K562 (cell line): ENCODE measurements around the gene PPFIA3. TPM values are rescaled to one million over a fixed set of nuclear protein-coding genes. Genes with fewer than 3 reads are reported as not detected.

Experiments used
- ATAC-seq: fragments of 200-7000 bp; cut with Tn5 transposase; 3 replicates; pipeline ENCODE4 v1.9.1; 2020; ENCODE audit warnings: moderate library complexity
- BruUV-seq: library from RNA; stranded (reverse); fragments of 400-500 nt; replicated peaks from 2 replicates; lab custom pipeline; 2021; lab: Mats Ljungman, UMichigan
- CTCF ChIA-PET: fragments of 300-600 bp; formaldehyde crosslinking; extraction: SDS; loops from one replicate; lab custom pipeline; 2021; ENCODE audit warnings: low intra/inter-chr PET ratio; lab: Yijun Ruan, JAX
- POLR2A ChIA-PET: fragments of 300-600, 350-650 bp; sonication (Branson Sonifier 250); formaldehyde crosslinking; extraction: SDS; loops from one replicate; lab custom pipeline; 2021; ENCODE audit warnings: antibody characterized with exemption, inconsistent platforms; lab: Yijun Ruan, JAX
- DNase-seq, 4 experiments: peaks; one replicate each; pipeline versions ENCODE4 v3.0.0 to v3.0.0-alpha.2; 2011 to 2018; ENCODE audit warnings: low spot score in 3 of 4, mixed read lengths in 3 of 4; ENCODE audit errors: extremely low read depth in 1 of 4
- FAIRE-seq: peaks from 2 replicates; lab custom pipeline; 2011; peaks lifted over from hg19 to GRCh38; lab: Jason Lieb, UNC
- H2AFZ ChIP-seq: 2 replicates; pipeline ENCODE4 v1.6.0; 2011; ENCODE audit warnings: low read depth, low read length, control low read depth, inconsistent platforms
- H3K27ac ChIP-seq: fragments of 200-600 bp; 3 replicates; pipeline ENCODE4 v1.8.0; 2011; ENCODE audit warnings: low read depth, mild to moderate bottlenecking, control low read depth, inconsistent platforms, low read length, moderate library complexity, mixed read lengths; ENCODE audit errors: extremely low read depth
- H3K27me3 ChIP-seq, 2 experiments: fragments of 300-600 bp in 1 of 2; 2 replicates in 1 of 2; 3 replicates in 1 of 2; pipeline versions ENCODE4 v1.6.0 to v1.8.0; 2011; ENCODE audit warnings: inconsistent platforms in 2 of 2, low read length in 2 of 2, mild to moderate bottlenecking in 1 of 2, mixed read lengths in 1 of 2, moderate library complexity in 1 of 2; ENCODE audit not compliant: control insufficient read depth in 2 of 2, insufficient read depth in 2 of 2
- H3K36me3 ChIP-seq: fragments of 300-600 bp; 3 replicates; pipeline ENCODE4 v1.8.0; 2011; ENCODE audit warnings: mild to moderate bottlenecking, low read length, inconsistent platforms; ENCODE audit not compliant: control insufficient read depth, insufficient read depth
- H3K4me1 ChIP-seq, 2 experiments: fragments of 200-600 bp in 1 of 2; replicated peaks in 1 of 2; 2 replicates in 1 of 2; 3 replicates in 1 of 2; pipeline versions ENCODE4 v1.5.1 to v1.8.0; 2011; ENCODE audit warnings: inconsistent platforms in 2 of 2, low read length in 2 of 2, mild to moderate bottlenecking in 1 of 2, mixed read lengths in 1 of 2, moderate library complexity in 1 of 2; ENCODE audit not compliant: control insufficient read depth in 2 of 2, insufficient read depth in 2 of 2
- H3K4me2 ChIP-seq: 2 replicates; pipeline ENCODE4 v1.6.1; 2011; ENCODE audit warnings: low read length, control low read depth, inconsistent platforms, mixed read lengths; ENCODE audit not compliant: insufficient read depth
- H3K4me3 ChIP-seq: fragments of 200-600 bp; sonication (generic), shearing (Covaris generic); 2 replicates; pipeline ENCODE4 v1.5.1; 2016; ENCODE audit warnings: control low read depth, inconsistent platforms
- H3K79me2 ChIP-seq: fragments of 200-600 bp; 3 replicates; pipeline ENCODE4 v1.8.0; 2011; ENCODE audit warnings: low read length, inconsistent platforms; ENCODE audit not compliant: control insufficient read depth, insufficient read depth
- H3K9ac ChIP-seq, 2 experiments: 2 replicates each; pipeline versions ENCODE4 v1.6.0 to v1.6.1; 2011; ENCODE audit warnings: low read depth in 2 of 2, low read length in 2 of 2, control low read depth in 1 of 2, inconsistent platforms in 1 of 2, mild to moderate bottlenecking in 1 of 2, mixed read lengths in 1 of 2; ENCODE audit not compliant: insufficient read depth in 1 of 2
- H3K9me1 ChIP-seq: one replicate; pipeline ENCODE4 v1.6.0; 2011; ENCODE audit warnings: inconsistent platforms, mild to moderate bottlenecking, low read length, moderate library complexity; ENCODE audit not compliant: control insufficient read depth, insufficient read depth
- H3K9me3 ChIP-seq: replicated peaks from 2 replicates; pipeline ENCODE4 v1.5.1; 2011; ENCODE audit warnings: low read depth, low read length, inconsistent platforms; ENCODE audit not compliant: control insufficient read depth, insufficient read depth
- H4K20me1 ChIP-seq: replicated peaks from 2 replicates; pipeline ENCODE4 v1.6.1; 2011; ENCODE audit warnings: low read length, inconsistent platforms, mixed read lengths; ENCODE audit not compliant: control insufficient read depth, insufficient read depth
- CEBPG ChIP-seq, 3 experiments: fragments of 200-800 bp in 1 of 3; sonication (Bioruptor generic) in 1 of 3; sonication (generic) in 1 of 3; formaldehyde crosslinking in 1 of 3; IDR thresholded peaks in 2 of 3; conservative IDR thresholded peaks in 1 of 3; 2 replicates each; pipeline versions ENCODE4 v1.6.1 to v1.8.0; 2016 to 2022; ENCODE audit warnings: missing compliant biosample characterization in 2 of 3, missing genetic modification characterization in 2 of 3, mild to moderate bottlenecking in 1 of 3, missing genetic modification reagents in 1 of 3
- CREB3L1 ChIP-seq: fragments of 450-650 bp; IDR thresholded peaks from 2 replicates; pipeline ENCODE4 v1.6.1; 2014; ENCODE audit warnings: low read depth, mild to moderate bottlenecking, moderate library complexity, borderline replicate concordance
- GATAD2A ChIP-seq: fragments of 450-650 bp; IDR thresholded peaks from 2 replicates; pipeline ENCODE4 v1.6.1; 2017
- HDAC3 ChIP-seq: fragments of 450-650 bp; IDR thresholded peaks from 2 replicates; pipeline ENCODE4 v1.6.1; 2018; ENCODE audit warnings: borderline replicate concordance, mild to moderate bottlenecking, moderate library complexity; ENCODE audit not compliant: partially characterized antibody
- HIVEP1 ChIP-seq: fragments of 250-450 bp; sonication (Bioruptor Pico); IDR thresholded peaks from 2 replicates; pipeline ENCODE4 v1.4.0; 2020; ENCODE audit warnings: mild to moderate bottlenecking
- LARP7 ChIP-seq: fragments of 450-650 bp; IDR thresholded peaks from 2 replicates; pipeline ENCODE4 v1.6.1; 2016
- NEUROD1 ChIP-seq: fragments of 150-350 bp; IDR thresholded peaks from 2 replicates; pipeline ENCODE4 v1.6.1; 2014; ENCODE audit warnings: borderline replicate concordance, low read length, low read depth; ENCODE audit not compliant: partially characterized antibody
- NR2C1 ChIP-seq, 2 experiments: fragments of 450-650 bp; IDR thresholded peaks; 2 replicates each; pipeline ENCODE4 v1.6.1; 2017; ENCODE audit warnings: mild to moderate bottlenecking in 2 of 2, antibody characterized with exemption in 1 of 2, inconsistent platforms in 1 of 2, missing compliant biosample characterization in 1 of 2, missing genetic modification characterization in 1 of 2
- NR3C1 ChIP-seq: sonication (generic); formaldehyde crosslinking; IDR thresholded peaks from 2 replicates; pipeline ENCODE4 v1.8.1; 2022; ENCODE audit warnings: missing genetic modification reagents
- POLR2A ChIP-seq: fragments of 450-650 bp; conservative IDR thresholded peaks from 2 replicates; pipeline ENCODE4 v1.6.1; 2016
- RNF2 ChIP-seq: sonication (generic); IDR thresholded peaks from 2 replicates; pipeline ENCODE4 v1.6.1; 2016
- SMAD2 ChIP-seq: fragments of 150-350 bp; IDR thresholded peaks from 2 replicates; pipeline ENCODE4 v1.6.1; 2014; ENCODE audit warnings: low read depth, mild to moderate bottlenecking, low read length
- ZNF133 ChIP-seq: fragments of 250-450 bp; sonication (Bioruptor Pico); IDR thresholded peaks from 2 replicates; pipeline ENCODE4 v1.4.0; 2020; ENCODE audit warnings: mild to moderate bottlenecking
- ZNF592 ChIP-seq: fragments of 450-650 bp; IDR thresholded peaks from 2 replicates; pipeline ENCODE4 v1.6.1; 2017; ENCODE audit warnings: antibody characterized with exemption, mild to moderate bottlenecking
- ZZZ3 ChIP-seq: fragments of 450-650 bp; IDR thresholded peaks from 2 replicates; pipeline ENCODE4 v1.6.1; 2016; ENCODE audit warnings: antibody characterized with exemption, mild to moderate bottlenecking, moderate library complexity
- WGBS: fragments of 100-300 bp; shearing (Covaris generic); methylation state at CpG from one replicate; pipeline ENCODE4 v1.1.6; 2016; ENCODE audit warnings: low coverage, mixed read lengths; ENCODE audit not compliant: insufficient coverage; ENCODE audit errors: missing lambda C conversion rate; 5-methylcytosine and 5-hydroxymethylcytosine counted together
- in situ Hi-C: fragments of 300-500 bp; cut with MboI; formaldehyde crosslinking; loops from 4 replicates; pipeline ENCODE4 v1.15.0; 2018; ENCODE audit warnings: inconsistent platforms, mixed read lengths
- intact Hi-C: fragments of 100-400 bp; cut with micrococcal nuclease; formaldehyde crosslinking; loops from 2 replicates; pipeline ENCODE4 v1.14.2; 2022
- polyA plus RNA-seq, 8 experiments: library from polyadenylated mRNA; depleted of rRNA in 4 of 8; stranded (reverse) in 5 of 8; unstranded in 3 of 8; fragments of >200 nt; fragmentation: Nextera tagmentation in 2 of 8; fragmentation: Illumina TruSeq in 1 of 8; extraction: Ambion mirVana in 2 of 8; extraction: Trizol in 1 of 8; gene quantifications; 2 replicates each; pipeline versions ENCODE4 v1.2.1 to v1.2.3, GENCODE V29; 2011 to 2014; ENCODE audit warnings: inconsistent platforms in 1 of 8, missing spikeins in 1 of 8
- total RNA-seq, 7 experiments: library from RNA; depleted of rRNA in 6 of 7; stranded (reverse); fragments of >200 nt in 6 of 7; fragmentation: Illumina TruSeq in 2 of 7; extraction: Trizol in 2 of 7; gene quantifications; 2 replicates each; pipeline versions ENCODE4 v1.2.1 to v1.2.3, GENCODE V29; 2011 to 2021; ENCODE audit warnings: low replicate concordance in 1 of 7

The PPFIA3 gene
- total and polyA plus RNA-seq, 9 of the 15 experiments (the other 6 are each of a cell fraction or from before 2014, with no cell fraction given), result 0.10 to 53.0 (median 17.6) TPM

DNA sequence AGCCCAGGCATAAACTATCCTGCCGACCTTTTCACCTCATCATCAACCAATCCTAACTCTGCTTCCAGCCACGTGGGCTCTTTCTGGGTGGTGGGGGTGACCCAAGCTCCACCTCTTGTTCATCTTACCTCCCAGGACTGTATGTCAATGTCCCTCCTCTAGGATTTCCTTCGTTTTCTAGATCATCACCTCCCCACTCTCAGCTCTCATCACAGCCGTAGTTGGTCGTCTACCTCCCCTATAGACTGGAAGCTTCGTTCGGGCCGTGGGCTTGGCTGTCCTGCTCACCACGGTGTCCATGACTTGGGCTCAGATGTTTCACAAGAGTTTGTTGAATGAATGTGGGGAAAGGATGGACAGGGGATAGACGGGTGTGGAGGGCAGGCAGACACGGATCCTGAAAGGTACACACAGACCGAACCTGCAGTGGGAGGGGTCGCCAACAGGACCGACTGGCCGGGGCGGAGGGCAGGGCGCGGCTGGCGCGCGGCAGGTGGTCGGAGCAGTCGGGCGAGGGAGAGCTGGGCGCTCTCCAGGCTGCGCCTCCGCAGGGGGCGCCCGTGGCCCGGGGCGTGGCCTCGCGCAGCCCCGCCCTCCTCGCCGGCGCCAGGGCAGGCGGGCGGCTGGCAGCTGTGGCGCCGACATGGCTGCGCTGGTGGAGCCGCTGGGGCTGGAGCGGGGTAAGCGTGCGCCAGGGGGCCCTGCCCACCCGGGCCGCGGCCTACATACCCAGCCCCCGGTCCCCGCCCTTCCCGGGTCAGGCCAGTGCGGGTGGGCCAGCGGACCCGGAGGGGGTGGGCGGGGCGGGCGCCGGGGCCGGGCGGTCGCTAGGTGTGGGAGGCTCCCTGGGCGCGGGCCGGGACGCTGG lies 5.3 kb upstream of the PPFIA3 start, which contains the start of gene LIN7B:
Gene LIN7B (plus strand): TSS at position 609 of the 868 bp plus-strand sequence. CDS start 35 bp downstream, at position 644.
- BruUV-seq, result no TSS peak
- intact Hi-C loops, result no loop called here
- Histone ChIP-seq H2AFZ (peak within 1 kb of the TSS; percentile 100), H3K79me2 (peaks cover 22% of the 10 kb centered on the region; the same call in 2 of the 3 replicates), H4K20me1 (no peaks in the 10 kb centered on the region; the same call in 1 of the 2 replicates), H3K4me2 (peak within 1 kb of the TSS; percentile 100), H3K27ac (peak within 1 kb of the TSS; percentile 79), H3K4me1 (peaks cover 51 to 73% of the 10 kb centered on the region in 2 experiments), H3K36me3 (peaks cover 22% of the 10 kb centered on the region), H3K4me3 (peak within 1 kb of the TSS; percentile 81), H3K9me3 (no peaks in the 10 kb centered on the region), H3K27me3 (no peaks in the 10 kb centered on the region), H3K9ac (peak within 1 kb of the TSS; percentile 72 to 95), H3K9me1 (no peaks in the 10 kb centered on the region)
- in situ Hi-C loops, result loop anchor here (10.0 kb wide), 1 partner anchor 1221 kb away; no protein-coding TSS in a partner anchor
- peak; percentile 83 to 88 (median 86) for DNase-seq
- ChIA-PET POLR2A (interaction anchor here (0.6 to 2.2 kb wide), 14 partner anchors 9 to 1296 kb away, joined by 3 to 20 read pairs (median 3); partner anchors contain the start of gene HRC), CTCF (interaction anchor here (0.7 to 1.2 kb wide), 2 partner anchors 84 to 94 kb away, joined by 3 to 5 read pairs; no protein-coding TSS in a partner anchor)
- under 1% methylated on average over 44 of the region's 66 CpGs for WGBS
- ATAC-seq, result peak; percentile 78
- FAIRE-seq, result peak; percentile 91
- TF ChIP-seq HIVEP1 (CRISPR knock-in tag) (no peak), ZZZ3 (no peak), ZNF133 (CRISPR knock-in tag) (no peak), NR3C1 (CRISPR knock-in tag) (no peak), POLR2A (peak; percentile 47; the same call in 1 of the 2 replicates), RNF2 (no peak), SMAD2 (no peak), NEUROD1 (peak; percentile 20), GATAD2A (0 out of 2 replicates have a peak, but pooled peaks have one; percentile 23), ZNF592 (peak; percentile 87), HDAC3 (no peak), LARP7 (no peak), CREB3L1 (peak; percentile 68; the same call in 1 of the 2 replicates), NR2C1 (IDR thresholded peaks at IDR 0.05) (peak; percentile 70; the same call in 1 of the 2 replicates), NR2C1 (tag; IDR thresholded peaks at IDR 0.05) (no peak), CEBPG (CRISPR knock-in tag; IDR thresholded peaks at IDR 0.05) (peak; percentile 76), CEBPG (tag; conservative IDR thresholded peaks at IDR 0.05 in 1 of 2, IDR thresholded peaks at IDR 0.05 in 1 of 2) (peak in 1 of 2 experiments; percentile 58; a peak in 1 of 4 replicates)
